ENCODE measurements around the gene SLC25A45.

Gene SLC25A45

GRCh38 chr11:65424205-65425104 is 42.0 kb upstream of the SLC25A45 start:
- H3K79me2 ChIP-seq (ENCODE audit: insufficient read depth, low read depth), result peaks cover 90% of the 10 kb centered on the region
- H3K4me1 ChIP-seq (ENCODE audit: low read depth, poor library complexity, severe bottlenecking), result peaks cover 62% of the 10 kb centered on the region
- no peak overlapping the region for H2AFZ ChIP-seq (ENCODE audit: low read depth)
- H3K27me3 ChIP-seq (ENCODE audit: insufficient read depth, low read depth), result no peaks in the 10 kb centered on the region
- no peaks in the 10 kb centered on the region for H3K36me3 ChIP-seq (ENCODE audit: insufficient read depth)
- no peak for TF ChIP-seq CTCF (conservative IDR thresholded peaks at IDR 0.05; ENCODE audit: low read depth, low read length)
- H3K9ac ChIP-seq, result peak overlapping the region; percentile 99
- H3K4me3 ChIP-seq (IDR thresholded peaks at IDR 0.05; ENCODE audit: insufficient read depth, low read depth, low read length), result peak overlapping the region; percentile 22
- H3K27ac ChIP-seq, result peak overlapping the region; percentile 100
- peak overlapping the region; percentile 96 for H3K4me2 ChIP-seq
- peaks cover 33% of the 10 kb centered on the region for H4K20me1 ChIP-seq (ENCODE audit: insufficient read depth)

GRCh38 chr11:65423516-65424204 is 41.2 kb upstream of the SLC25A45 start:
- Histone ChIP-seq H4K20me1 (ENCODE audit: insufficient read depth) (peaks cover 33% of the 10 kb centered on the region), H3K79me2 (ENCODE audit: insufficient read depth, low read depth) (peaks cover 86% of the 10 kb centered on the region), H3K27me3 (ENCODE audit: insufficient read depth, low read depth) (no peaks in the 10 kb centered on the region), H3K36me3 (ENCODE audit: insufficient read depth) (no peaks in the 10 kb centered on the region), H3K4me3 (IDR thresholded peaks at IDR 0.05; ENCODE audit: insufficient read depth, low read depth, low read length) (peak overlapping the region; percentile 22), H3K9ac (peak overlapping the region; percentile 99), H3K27ac (peak overlapping the region; percentile 100), H2AFZ (ENCODE audit: low read depth) (no peak overlapping the region), H3K4me1 (ENCODE audit: low read depth, poor library complexity, severe bottlenecking) (peaks cover 56% of the 10 kb centered on the region), H3K4me2 (peak overlapping the region; percentile 96)
- TF ChIP-seq CTCF (conservative IDR thresholded peaks at IDR 0.05; ENCODE audit: low read depth, low read length), result peak; percentile 27

GRCh38 chr11:65422633-65423515 is 40.4 kb upstream of the SLC25A45 start, which contains the start of gene NEAT1:
Gene NEAT1 (plus strand): TSS chr11:65422798.
- no peaks in the 10 kb centered on the region for H3K27me3 ChIP-seq (ENCODE audit: insufficient read depth, low read depth)
- no peak for TF ChIP-seq CTCF (conservative IDR thresholded peaks at IDR 0.05; ENCODE audit: low read depth, low read length)
- H3K9ac ChIP-seq, result peak within 1 kb of the TSS; percentile 99
- peaks cover 53% of the 10 kb centered on the region for H3K4me1 ChIP-seq (ENCODE audit: low read depth, poor library complexity, severe bottlenecking)
- peaks cover 84% of the 10 kb centered on the region for H3K79me2 ChIP-seq (ENCODE audit: insufficient read depth, low read depth)
- no peak within 1 kb of the TSS for H3K4me3 ChIP-seq (IDR thresholded peaks at IDR 0.05; ENCODE audit: insufficient read depth, low read depth, low read length)
- peaks cover 33% of the 10 kb centered on the region for H4K20me1 ChIP-seq (ENCODE audit: insufficient read depth)
- H3K27ac ChIP-seq, result peak within 1 kb of the TSS; percentile 100
- H3K4me2 ChIP-seq, result peak within 1 kb of the TSS; percentile 99
- peak within 1 kb of the TSS; percentile 60 for H2AFZ ChIP-seq (ENCODE audit: low read depth)
- H3K36me3 ChIP-seq (ENCODE audit: insufficient read depth), result no peaks in the 10 kb centered on the region
